B cell (primary cell): ENCODE data around the gene RPL28.

Experiments used
- EZH2 ChIP-seq: IDR thresholded peaks from 2 replicates; pipeline ENCODE4 v1.6.1; 2012; ENCODE audit warnings: borderline replicate concordance, low read depth, mild to moderate bottlenecking, moderate library complexity, low read length; ENCODE audit not compliant: insufficient read depth, poor library complexity, severe bottlenecking
- TF ChIP-seq, protein P1 (sequence below): fragments of 200-600 bp; IDR thresholded peaks from one replicate; pipeline ENCODE4 v1.8.0; 2022; ENCODE audit warnings: antibody characterized with exemption, mild to moderate bottlenecking

GRCh38 chr19:55432241-55432959, 46.7 kb downstream of the RPL28 start:
- TF ChIP-seq, protein P1, sequence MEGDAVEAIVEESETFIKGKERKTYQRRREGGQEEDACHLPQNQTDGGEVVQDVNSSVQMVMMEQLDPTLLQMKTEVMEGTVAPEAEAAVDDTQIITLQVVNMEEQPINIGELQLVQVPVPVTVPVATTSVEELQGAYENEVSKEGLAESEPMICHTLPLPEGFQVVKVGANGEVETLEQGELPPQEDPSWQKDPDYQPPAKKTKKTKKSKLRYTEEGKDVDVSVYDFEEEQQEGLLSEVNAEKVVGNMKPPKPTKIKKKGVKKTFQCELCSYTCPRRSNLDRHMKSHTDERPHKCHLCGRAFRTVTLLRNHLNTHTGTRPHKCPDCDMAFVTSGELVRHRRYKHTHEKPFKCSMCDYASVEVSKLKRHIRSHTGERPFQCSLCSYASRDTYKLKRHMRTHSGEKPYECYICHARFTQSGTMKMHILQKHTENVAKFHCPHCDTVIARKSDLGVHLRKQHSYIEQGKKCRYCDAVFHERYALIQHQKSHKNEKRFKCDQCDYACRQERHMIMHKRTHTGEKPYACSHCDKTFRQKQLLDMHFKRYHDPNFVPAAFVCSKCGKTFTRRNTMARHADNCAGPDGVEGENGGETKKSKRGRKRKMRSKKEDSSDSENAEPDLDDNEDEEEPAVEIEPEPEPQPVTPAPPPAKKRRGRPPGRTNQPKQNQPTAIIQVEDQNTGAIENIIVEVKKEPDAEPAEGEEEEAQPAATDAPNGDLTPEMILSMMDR: no peak
- no peak for TF ChIP-seq EZH2
